KOPT-K1 (cell line): ENCODE measurements around the gene SEC14L6.
"Not testable (repeated sequence)": the region's sequence is repeated elsewhere in the genome, so short reads cannot be mapped to it uniquely, and the experiment has no call there.

Experiments
- H3K27ac ChIP-seq: fragments of 200-600 bp; sonication (generic); 2 replicates; pipeline ENCODE4 v1.5.1; 2016; ENCODE audit warnings: antibody characterized with exemption, mild to moderate bottlenecking, low read depth, low read length; ENCODE audit not compliant: poor library complexity, severe bottlenecking
- H3K36me3 ChIP-seq: fragments of 200-600 bp; sonication (generic); 2 replicates; pipeline ENCODE4 v1.5.1; 2017; ENCODE audit warnings: antibody characterized with exemption, mild to moderate bottlenecking, low read length, moderate library complexity; ENCODE audit not compliant: insufficient read depth
- H3K9me3 ChIP-seq: fragments of 200-600 bp; sonication (generic); 2 replicates; pipeline ENCODE4 v1.5.1; 2017; ENCODE audit warnings: antibody characterized with exemption, low read length, mild to moderate bottlenecking; ENCODE audit not compliant: insufficient read depth, poor library complexity, severe bottlenecking

SEC14L6 gene

GRCh38 chr22:30546616-30547015 is at the start of gene SEC14L6:
SEC14L6 (minus strand) TSS chr22:30546741; CDS start chr22:30546682, 59 bp downstream.
- Histone ChIP-seq H3K27ac (no peak within 1 kb of the TSS), H3K36me3 (no peaks in the 10 kb centered on the region), H3K9me3 (no peaks in the 10 kb centered on the region)

GRCh38 chr22:30596199-30596598 is 49.7 kb upstream of the SEC14L6 start:
- Histone ChIP-seq H3K27ac (no peak overlapping the region), H3K36me3 (no peaks in the 10 kb centered on the region), H3K9me3 (no peaks in the 10 kb centered on the region)

GRCh38 chr22:30592360-30592713 is 45.8 kb upstream of the SEC14L6 start:
- not testable (repeated sequence) for H3K9me3 ChIP-seq, H3K27ac ChIP-seq
- peaks cover 30% of the 10 kb centered on the region for H3K36me3 ChIP-seq

- Histone ChIP-seq H3K36me3 (peaks cover 35% of the 10 kb centered on the region), H3K9me3 (no peaks in the 10 kb centered on the region), H3K27ac (peak within 1 kb of the TSS; percentile 81)
Observed at GRCh38 chr22:30591588-30592359, 45.2 kb upstream of the SEC14L6 start, which contains the start of gene PES1. PES1 (minus strand) TSS chr22:30591910; CDS start chr22:30591833, 77 bp downstream.

GRCh38 chr22:30591191-30591587 is 44.6 kb upstream of the SEC14L6 start:
- H3K27ac ChIP-seq = peak overlapping the region; percentile 81

GRCh38 chr22:30586414-30586813 is 39.9 kb upstream of the SEC14L6 start:
- H3K36me3 ChIP-seq = peaks cover 89% of the 10 kb centered on the region
- H3K27ac ChIP-seq = no peak overlapping the region

More at GRCh38 chr22:30591191-30591587, 44.6 kb upstream of the SEC14L6 start:
- Histone ChIP-seq H3K36me3 (peaks cover 41% of the 10 kb centered on the region), H3K9me3 (no peaks in the 10 kb centered on the region)

GRCh38 chr22:30584441-30584840 is 37.9 kb upstream of the SEC14L6 start:
- Histone ChIP-seq H3K36me3 (peaks cover 100% of the 10 kb centered on the region), H3K27ac (no peak overlapping the region), H3K9me3 (no peaks in the 10 kb centered on the region)

More at GRCh38 chr22:30586414-30586813, 39.9 kb upstream of the SEC14L6 start:
- H3K9me3 ChIP-seq = no peaks in the 10 kb centered on the region

GRCh38 chr22:30582788-30583545 is 36.4 kb upstream of the SEC14L6 start:
- no peak overlapping the region for H3K27ac ChIP-seq
- H3K36me3 ChIP-seq = peaks cover 100% of the 10 kb centered on the region
- no peaks in the 10 kb centered on the region for H3K9me3 ChIP-seq

- Histone ChIP-seq H3K36me3 (peaks cover 100% of the 10 kb centered on the region), H3K9me3 (no peaks in the 10 kb centered on the region), H3K27ac (no peak overlapping the region)
Observed at GRCh38 chr22:30582051-30582450, 35.5 kb upstream of the SEC14L6 start.

- peaks cover 100% of the 10 kb centered on the region for H3K36me3 ChIP-seq
- H3K27ac ChIP-seq = no peak overlapping the region
- H3K9me3 ChIP-seq = no peaks in the 10 kb centered on the region
Observed at GRCh38 chr22:30580896-30581295, 34.4 kb upstream of the SEC14L6 start.

GRCh38 chr22:30578481-30578880 is 31.9 kb upstream of the SEC14L6 start:
- Histone ChIP-seq H3K9me3 (no peaks in the 10 kb centered on the region), H3K27ac (no peak overlapping the region), H3K36me3 (peaks cover 88% of the 10 kb centered on the region)

GRCh38 chr22:30575859-30576258 is 29.3 kb upstream of the SEC14L6 start:
- Histone ChIP-seq H3K36me3 (peaks cover 62% of the 10 kb centered on the region), H3K9me3 (no peaks in the 10 kb centered on the region), H3K27ac (no peak overlapping the region)

- H3K36me3 ChIP-seq = peaks cover 55% of the 10 kb centered on the region
- no peak overlapping the region for H3K27ac ChIP-seq
- H3K9me3 ChIP-seq = no peaks in the 10 kb centered on the region
Observed at GRCh38 chr22:30574997-30575671, 28.6 kb upstream of the SEC14L6 start.

- Histone ChIP-seq H3K27ac (no peak within 1 kb of the TSS), H3K9me3 (no peaks in the 10 kb centered on the region), H3K36me3 (peaks cover 47% of the 10 kb centered on the region)
Observed at GRCh38 chr22:30574095-30574981, 27.8 kb upstream of the SEC14L6 start, which contains the start of gene GAL3ST1. GAL3ST1 (minus strand) TSS chr22:30574665; CDS start chr22:30557392, 17,273 bp downstream.
